B cell (primary cell): ENCODE results near the gene MARS1.

ENCODE experiments used
- CTCF ChIP-seq: fragments of 200-600 bp; IDR thresholded peaks from one replicate; pipeline ENCODE4 v1.8.0; 2022; ENCODE audit warnings: antibody characterized with exemption, mild to moderate bottlenecking
- EZH2 ChIP-seq: IDR thresholded peaks from 2 replicates; pipeline ENCODE4 v1.6.1; 2012; ENCODE audit warnings: borderline replicate concordance, low read depth, mild to moderate bottlenecking, moderate library complexity, low read length; ENCODE audit not compliant: insufficient read depth, poor library complexity, severe bottlenecking

- no peak for TF ChIP-seq CTCF
- no peak for TF ChIP-seq EZH2
Measured at GRCh38 chr12:57516617-57517153, 28.8 kb downstream of the MARS1 start.
